ENCODE data around the gene SMKR1. TPM values are rescaled to one million over a fixed set of nuclear protein-coding genes. Genes with fewer than 3 reads are reported as not detected.

Gene SMKR1
- total and polyA plus RNA-seq, 3 donors from 2014 or later, result 57.0 to 231 (median 210) TPM

DNA sequence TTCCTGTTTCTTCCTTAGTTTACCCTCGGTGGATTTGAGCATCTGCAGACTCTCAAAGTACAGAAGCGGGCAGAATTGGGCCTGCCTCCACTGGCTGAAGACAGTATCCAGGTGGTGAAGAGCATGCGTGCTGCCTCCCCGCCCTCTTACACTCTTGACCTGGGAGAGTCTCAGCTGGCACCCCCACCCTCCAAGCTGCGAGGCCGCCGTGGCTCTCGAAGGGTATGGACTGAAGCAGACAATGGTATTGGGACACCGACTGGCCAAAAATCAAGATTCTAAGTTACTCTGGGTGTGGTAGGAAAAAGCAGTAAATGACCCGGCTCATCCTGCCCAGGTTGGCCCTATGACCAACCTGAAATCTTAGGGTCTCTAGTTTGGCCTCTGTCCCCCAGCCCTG, 45.9 kb upstream of the SMKR1 start:
- no peak overlapping the region for H3K27ac ChIP-seq
- TF ChIP-seq, protein P1, sequence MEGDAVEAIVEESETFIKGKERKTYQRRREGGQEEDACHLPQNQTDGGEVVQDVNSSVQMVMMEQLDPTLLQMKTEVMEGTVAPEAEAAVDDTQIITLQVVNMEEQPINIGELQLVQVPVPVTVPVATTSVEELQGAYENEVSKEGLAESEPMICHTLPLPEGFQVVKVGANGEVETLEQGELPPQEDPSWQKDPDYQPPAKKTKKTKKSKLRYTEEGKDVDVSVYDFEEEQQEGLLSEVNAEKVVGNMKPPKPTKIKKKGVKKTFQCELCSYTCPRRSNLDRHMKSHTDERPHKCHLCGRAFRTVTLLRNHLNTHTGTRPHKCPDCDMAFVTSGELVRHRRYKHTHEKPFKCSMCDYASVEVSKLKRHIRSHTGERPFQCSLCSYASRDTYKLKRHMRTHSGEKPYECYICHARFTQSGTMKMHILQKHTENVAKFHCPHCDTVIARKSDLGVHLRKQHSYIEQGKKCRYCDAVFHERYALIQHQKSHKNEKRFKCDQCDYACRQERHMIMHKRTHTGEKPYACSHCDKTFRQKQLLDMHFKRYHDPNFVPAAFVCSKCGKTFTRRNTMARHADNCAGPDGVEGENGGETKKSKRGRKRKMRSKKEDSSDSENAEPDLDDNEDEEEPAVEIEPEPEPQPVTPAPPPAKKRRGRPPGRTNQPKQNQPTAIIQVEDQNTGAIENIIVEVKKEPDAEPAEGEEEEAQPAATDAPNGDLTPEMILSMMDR (IDR thresholded peaks at IDR 0.05), result no peak
- TF ChIP-seq POLR2A (IDR thresholded peaks at IDR 0.05), result no peak
- WGBS, 2 donors, result 89 to 94% methylated on average over 9 to 10 of the region's 10 CpGs
- no peaks in the 10 kb centered on the region for H3K36me3 ChIP-seq (ENCODE audit: low read depth, missing control alignments)
- no peaks in the 10 kb centered on the region for H3K27me3 ChIP-seq
- DNase-seq, result no peak
- intact Hi-C loops (cut with DNase I; ENCODE audit: low total_unique reads), result no loop called here
- no peak overlapping the region for H3K4me3 ChIP-seq
- H3K9me3 ChIP-seq, result no peaks in the 10 kb centered on the region
- no peaks in the 10 kb centered on the region for H3K4me1 ChIP-seq

- Histone ChIP-seq H3K4me3 (no peak overlapping the region), H3K4me1 (no peaks in the 10 kb centered on the region), H3K27me3 (no peaks in the 10 kb centered on the region), H3K36me3 (ENCODE audit: low read depth, missing control alignments) (no peaks in the 10 kb centered on the region), H3K27ac (no peak overlapping the region), H3K9me3 (no peaks in the 10 kb centered on the region)
- 88 to 94% methylated on average over 3 of the region's 3 CpGs for WGBS, 2 donors
- intact Hi-C loops (cut with DNase I; ENCODE audit: low total_unique reads), result no loop called here
- TF ChIP-seq, protein P1 (IDR thresholded peaks at IDR 0.05), result no peak
- no peak for TF ChIP-seq POLR2A (IDR thresholded peaks at IDR 0.05)
- DNase-seq, result no peak
Measured at GRCh38 chr7:129457101-129457500, 45.2 kb upstream of the SMKR1 start.

DNA sequence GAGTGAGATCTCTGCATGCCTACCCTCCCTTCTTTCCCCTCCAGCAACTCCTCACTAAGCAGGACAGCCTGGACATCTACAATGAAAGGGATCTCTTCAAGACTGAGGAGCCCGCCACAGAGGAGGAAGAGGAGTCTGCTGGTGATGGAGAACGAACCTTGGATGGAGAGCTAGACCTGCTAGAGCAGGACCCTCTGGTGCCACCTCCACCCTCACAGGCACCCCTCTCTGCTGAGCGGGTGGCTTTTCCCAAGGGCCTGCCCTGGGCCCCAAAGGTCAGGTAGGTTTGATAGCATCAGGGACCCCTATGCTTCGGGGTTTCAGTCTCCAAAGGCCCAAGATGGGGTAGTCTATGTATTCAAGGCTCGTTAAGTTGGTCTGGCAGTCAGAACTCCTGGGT, 44.2 kb upstream of the SMKR1 start:
- TF ChIP-seq, protein P1 (IDR thresholded peaks at IDR 0.05), result no peak
- TF ChIP-seq POLR2A (IDR thresholded peaks at IDR 0.05), result no peak
- intact Hi-C loops (cut with DNase I; ENCODE audit: low total_unique reads), result no loop called here
- Histone ChIP-seq H3K4me1 (no peaks in the 10 kb centered on the region), H3K27ac (no peak overlapping the region), H3K27me3 (no peaks in the 10 kb centered on the region), H3K4me3 (no peak overlapping the region), H3K9me3 (no peaks in the 10 kb centered on the region), H3K36me3 (ENCODE audit: low read depth, missing control alignments) (no peaks in the 10 kb centered on the region)
- DNase-seq, result no peak
- WGBS, 2 donors, result 97 to 98% methylated on average over 5 of the region's 5 CpGs

DNA sequence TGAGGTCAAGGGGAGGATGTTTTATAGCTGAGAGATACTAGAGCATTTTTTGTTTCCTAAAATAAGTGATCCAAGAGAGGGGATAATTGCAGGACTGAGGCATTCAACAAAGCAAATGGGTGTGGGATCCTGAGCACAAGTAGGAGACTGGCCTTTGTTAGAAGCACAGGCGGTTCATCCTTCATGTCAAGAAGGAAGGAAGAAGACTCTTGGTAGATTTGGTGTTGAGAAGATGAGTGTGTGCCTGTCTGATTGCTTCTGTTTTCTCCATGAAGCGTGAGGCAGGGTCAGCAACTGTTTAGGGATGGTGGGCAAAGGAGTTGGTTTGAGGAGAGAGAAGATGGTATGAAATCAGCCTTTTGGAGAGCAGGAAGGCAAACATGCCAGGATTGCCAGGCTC, 40.5 kb upstream of the SMKR1 start:
- Histone ChIP-seq H3K27ac (no peak overlapping the region), H3K4me1 (no peaks in the 10 kb centered on the region), H3K4me3 (no peak overlapping the region), H3K27me3 (no peaks in the 10 kb centered on the region), H3K36me3 (ENCODE audit: low read depth, missing control alignments) (no peaks in the 10 kb centered on the region), H3K9me3 (no peaks in the 10 kb centered on the region)
- 98 to 100% methylated on average over 2 of the region's 2 CpGs for WGBS, 2 donors
- no peak for TF ChIP-seq POLR2A (IDR thresholded peaks at IDR 0.05)
- TF ChIP-seq, protein P1 (IDR thresholded peaks at IDR 0.05), result no peak
- intact Hi-C loops (cut with DNase I; ENCODE audit: low total_unique reads), result no loop called here
- no peak for DNase-seq

- Histone ChIP-seq H3K27ac (no peak overlapping the region), H3K4me1 (no peaks in the 10 kb centered on the region), H3K4me3 (no peak overlapping the region), H3K36me3 (ENCODE audit: low read depth, missing control alignments) (no peaks in the 10 kb centered on the region), H3K27me3 (no peaks in the 10 kb centered on the region), H3K9me3 (no peaks in the 10 kb centered on the region)
- intact Hi-C loops (cut with DNase I; ENCODE audit: low total_unique reads), result no loop called here
- no peak for DNase-seq
- 89% methylated on average over 1 of the region's 1 CpG for WGBS, 2 donors
- TF ChIP-seq POLR2A (IDR thresholded peaks at IDR 0.05), result no peak
- TF ChIP-seq, protein P1 (IDR thresholded peaks at IDR 0.05), result no peak
Measured at GRCh38 chr7:129462420-129462819, 39.9 kb upstream of the SMKR1 start.

Measured in testis (tissue), 3 donors.